ENCODE data around the gene ASPHD1. TPM values are rescaled to one million over a fixed set of nuclear protein-coding genes. Genes with fewer than 3 reads are reported as not detected.

Gene ASPHD1
- total and polyA plus RNA-seq, 2 of the 4 experiments (the other 2 are of a cell fraction), result 4.1 to 14.5 TPM

DNA sequence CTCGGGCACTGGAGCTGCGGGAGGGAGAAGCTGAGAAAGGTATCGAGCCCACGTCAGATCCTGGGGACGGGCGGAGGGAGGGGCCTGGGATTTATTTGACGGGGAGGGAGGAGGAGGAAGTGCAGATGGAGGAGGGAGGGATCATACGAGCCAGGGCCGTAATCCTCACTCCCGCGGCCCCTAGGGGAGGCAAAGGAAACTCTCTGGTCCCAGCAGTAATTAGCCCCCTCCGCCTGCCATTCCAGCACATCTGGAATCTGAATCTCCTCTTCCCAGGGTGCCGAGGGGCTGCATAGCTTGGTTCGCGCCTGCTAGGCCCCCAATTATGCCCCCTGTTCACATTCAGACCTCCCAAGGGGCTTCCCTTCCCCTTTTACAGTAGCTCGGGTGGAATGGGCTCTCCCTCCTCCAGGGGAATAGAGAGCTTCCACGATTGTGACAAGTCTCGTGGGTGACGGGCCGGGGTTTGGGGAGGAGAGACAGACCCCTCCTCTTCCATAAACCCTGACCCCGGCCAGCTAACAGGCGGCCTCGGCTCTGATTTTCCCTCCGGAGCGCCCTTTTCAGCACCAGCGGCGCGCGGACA, 679 bp upstream of the ASPHD1 start, which contains the start of gene SEZ6L2:
SEZ6L2 (minus strand) TSS at position 35 of the 586 bp plus-strand sequence. CDS start 531 bp downstream, outside the sequence.
- Histone ChIP-seq H3K9me3 (ENCODE audit: control insufficient read depth, insufficient read depth, low read length) (no peaks in the 10 kb centered on the region), H3K4me3 (ENCODE audit: insufficient read depth, low read depth, low read length) (peak within 1 kb of the TSS; percentile 87), H4K20me1 (ENCODE audit: insufficient read depth, low read length) (peaks cover 7% of the 10 kb centered on the region), H3K4ac (ENCODE audit: low read depth, low read length) (peak within 1 kb of the TSS; percentile 83), H3K14ac (replicated peaks; ENCODE audit: low read depth, low read length) (peak within 1 kb of the TSS; percentile 93; the same call in 1 of the 2 replicates), H2BK15ac (ENCODE audit: low read depth, low read length) (no peak within 1 kb of the TSS), H3K23ac (ENCODE audit: low read depth, low read length) (no peak within 1 kb of the TSS), H2AK5ac (ENCODE audit: low read depth, low read length) (no peak within 1 kb of the TSS), H3K4me2 (ENCODE audit: low read depth, low read length) (peak within 1 kb of the TSS; percentile 82), H3K27me3 (ENCODE audit: control insufficient read depth, insufficient read depth, low read length) (peaks cover 5% of the 10 kb centered on the region; the same call in 1 of the 2 replicates), H2BK20ac (ENCODE audit: low read depth, low read length) (no peak within 1 kb of the TSS), H3K18ac (ENCODE audit: low read depth, low read length) (no peak within 1 kb of the TSS), H3K56ac (ENCODE audit: extremely low read depth, insufficient read depth, low read length) (peak within 1 kb of the TSS; percentile 51; the same call in 1 of the 2 replicates), H3K79me1 (ENCODE audit: low read depth in 1 of 2, low read length in 2 of 2) (peaks cover 10 to 27% of the 10 kb centered on the region in 2 experiments; a peak in 3 of 4 replicates), H3K9me1 (ENCODE audit: insufficient read depth, low read length) (peaks cover 7% of the 10 kb centered on the region), H3K4me1 (ENCODE audit: control insufficient read depth, insufficient read depth, low read length) (peaks cover 10% of the 10 kb centered on the region), H2BK5ac (ENCODE audit: low read depth, low read length, poor library complexity, severe bottlenecking) (peak within 1 kb of the TSS; percentile 87), H3K36me3 (ENCODE audit: control insufficient read depth, insufficient read depth, low read length) (0 out of 2 replicates have a peak, but pooled peaks cover 5% of the 10 kb centered on the region), H2AFZ (replicated peaks; ENCODE audit: low read length, poor library complexity) (peak within 1 kb of the TSS; percentile 97), H3K9ac (ENCODE audit: low read depth, low read length) (peak within 1 kb of the TSS; percentile 84), H2AK9ac (replicated peaks; ENCODE audit: low read depth, low read length, poor library complexity) (peak within 1 kb of the TSS; percentile 96), H2BK120ac (ENCODE audit: low read depth, low read length) (no peak within 1 kb of the TSS), H4K91ac (ENCODE audit: insufficient read depth, low read depth, low read length) (peak within 1 kb of the TSS; percentile 69), H3K27ac (ENCODE audit: insufficient read depth, low read length) (peak within 1 kb of the TSS; percentile 88), H4K8ac (ENCODE audit: low read depth in 2 of 2, low read length in 2 of 2) (peak within 1 kb of the TSS in 1 of 2 experiments; percentile 37; a peak in 1 of 4 replicates), H4K5ac (ENCODE audit: low read depth, low read length) (no peak within 1 kb of the TSS)
- intact Hi-C loops (cut with micrococcal nuclease) (loop anchor here (1.0 kb wide), 2 partner anchors 45 to 74 kb away; partner anchors contain the start of gene TAOK2), dilution Hi-C loops (cut with HindIII; ENCODE audit: low sequenced_read_pairs, unreplicated experiment) (no loop called here), in situ Hi-C loops (cut with MboI; ENCODE audit: low sequenced_read_pairs) (no loop called here)
- CTCF ChIA-PET, result interaction anchor here (0.7 to 0.9 kb wide), 2 partner anchors 18 to 106 kb away, joined by 3 read pairs; no protein-coding TSS in a partner anchor
- peak; percentile 86 for DNase-seq
- ATAC-seq (ENCODE audit: low read depth), result peak; percentile 72
- no TSS peak for BruUV-seq (replicated peaks)
- 0% methylated on average over 5 of the region's 29 CpGs; no CpG with 5 or more reads in 1 of the 2 experiments for whole genome bisulfite sequencing, 2 experiments (ENCODE audit: extremely low coverage in 2 of 2, insufficient read length in 1 of 2)
- POLR2A ChIA-PET (ENCODE audit: unreplicated experiment), result interaction anchor here (0.6 to 1.4 kb wide), 4 partner anchors 16 to 83 kb away, joined by 3 to 8 read pairs (median 5); partner anchors contain the start of genes KCTD13 and PAGR1
- TF ChIP-seq RAD21 (IDR thresholded peaks at IDR 0.05; ENCODE audit: low read length), result peak; percentile 29
- peak; percentile 68; the same call in 1 of the 2 replicates for TF ChIP-seq MAZ (IDR thresholded peaks at IDR 0.05; ENCODE audit: borderline replicate concordance, low read depth, low read length)
- no peak for TF ChIP-seq NFE2L2 (IDR thresholded peaks at IDR 0.05; ENCODE audit: low read depth, low read length)
- TF ChIP-seq, protein P1, sequence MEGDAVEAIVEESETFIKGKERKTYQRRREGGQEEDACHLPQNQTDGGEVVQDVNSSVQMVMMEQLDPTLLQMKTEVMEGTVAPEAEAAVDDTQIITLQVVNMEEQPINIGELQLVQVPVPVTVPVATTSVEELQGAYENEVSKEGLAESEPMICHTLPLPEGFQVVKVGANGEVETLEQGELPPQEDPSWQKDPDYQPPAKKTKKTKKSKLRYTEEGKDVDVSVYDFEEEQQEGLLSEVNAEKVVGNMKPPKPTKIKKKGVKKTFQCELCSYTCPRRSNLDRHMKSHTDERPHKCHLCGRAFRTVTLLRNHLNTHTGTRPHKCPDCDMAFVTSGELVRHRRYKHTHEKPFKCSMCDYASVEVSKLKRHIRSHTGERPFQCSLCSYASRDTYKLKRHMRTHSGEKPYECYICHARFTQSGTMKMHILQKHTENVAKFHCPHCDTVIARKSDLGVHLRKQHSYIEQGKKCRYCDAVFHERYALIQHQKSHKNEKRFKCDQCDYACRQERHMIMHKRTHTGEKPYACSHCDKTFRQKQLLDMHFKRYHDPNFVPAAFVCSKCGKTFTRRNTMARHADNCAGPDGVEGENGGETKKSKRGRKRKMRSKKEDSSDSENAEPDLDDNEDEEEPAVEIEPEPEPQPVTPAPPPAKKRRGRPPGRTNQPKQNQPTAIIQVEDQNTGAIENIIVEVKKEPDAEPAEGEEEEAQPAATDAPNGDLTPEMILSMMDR (conservative IDR thresholded peaks at IDR 0.05; ENCODE audit: low read depth, low read length), result peak; percentile 39
- TF ChIP-seq, protein P2, sequence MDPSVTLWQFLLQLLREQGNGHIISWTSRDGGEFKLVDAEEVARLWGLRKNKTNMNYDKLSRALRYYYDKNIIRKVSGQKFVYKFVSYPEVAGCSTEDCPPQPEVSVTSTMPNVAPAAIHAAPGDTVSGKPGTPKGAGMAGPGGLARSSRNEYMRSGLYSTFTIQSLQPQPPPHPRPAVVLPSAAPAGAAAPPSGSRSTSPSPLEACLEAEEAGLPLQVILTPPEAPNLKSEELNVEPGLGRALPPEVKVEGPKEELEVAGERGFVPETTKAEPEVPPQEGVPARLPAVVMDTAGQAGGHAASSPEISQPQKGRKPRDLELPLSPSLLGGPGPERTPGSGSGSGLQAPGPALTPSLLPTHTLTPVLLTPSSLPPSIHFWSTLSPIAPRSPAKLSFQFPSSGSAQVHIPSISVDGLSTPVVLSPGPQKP (IDR thresholded peaks at IDR 0.05; ENCODE audit: borderline replicate concordance, low read depth, low read length), result no peak
- no peak for TF ChIP-seq BHLHE40 (IDR thresholded peaks at IDR 0.05; ENCODE audit: low read depth, low read length)
- TF ChIP-seq MXI1 (IDR thresholded peaks at IDR 0.05; ENCODE audit: borderline replicate concordance, low read depth, low read length), result peak; percentile 59; the same call in 1 of the 2 replicates
- TF ChIP-seq MAFK (IDR thresholded peaks at IDR 0.05; ENCODE audit: low read depth, low read length), result no peak
- TF ChIP-seq, protein P3, sequence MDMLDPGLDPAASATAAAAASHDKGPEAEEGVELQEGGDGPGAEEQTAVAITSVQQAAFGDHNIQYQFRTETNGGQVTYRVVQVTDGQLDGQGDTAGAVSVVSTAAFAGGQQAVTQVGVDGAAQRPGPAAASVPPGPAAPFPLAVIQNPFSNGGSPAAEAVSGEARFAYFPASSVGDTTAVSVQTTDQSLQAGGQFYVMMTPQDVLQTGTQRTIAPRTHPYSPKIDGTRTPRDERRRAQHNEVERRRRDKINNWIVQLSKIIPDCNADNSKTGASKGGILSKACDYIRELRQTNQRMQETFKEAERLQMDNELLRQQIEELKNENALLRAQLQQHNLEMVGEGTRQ (IDR thresholded peaks at IDR 0.05; ENCODE audit: low read depth, low read length), result no peak
- TF ChIP-seq FOS (IDR thresholded peaks at IDR 0.05; ENCODE audit: low read depth, low read length), result no peak
- TF ChIP-seq CHD1 (IDR thresholded peaks at IDR 0.05; ENCODE audit: low read depth, low read length), result no peak
- TF ChIP-seq SMC3 (IDR thresholded peaks at IDR 0.05; ENCODE audit: low read depth, low read length), result 0 out of 2 replicates have a peak, but pooled peaks have one; percentile 12
- TF ChIP-seq CEBPB (IDR thresholded peaks at IDR 0.05; ENCODE audit: low read depth, low read length), result no peak

Data from IMR-90 (cell line).